ENCODE results near the gene NOVA2.

GRCh38 chr19:46009530-46010510 lies 36.2 kb upstream of the NOVA2 start:
- TF ChIP-seq CTCF (conservative IDR thresholded peaks at IDR 0.05; ENCODE audit: low read depth, low read length) (peak; percentile 73), EZH2phosphoT487 (IDR thresholded peaks at IDR 0.05; ENCODE audit: borderline replicate concordance, low read length) (no peak)
